Right ventricle myocardium inferior (tissue), 1 donor: ENCODE data around the gene LRIT1. TPM values are rescaled to one million over a fixed set of nuclear protein-coding genes. Genes with fewer than 3 reads are reported as not detected.

ENCODE experiments used
- total RNA-seq: library from RNA; stranded (reverse); fragmentation: NEBNext Ultra II Directional; extraction: Animal tissue kit (Norgen Biotek cat#: 25700); gene quantifications from one replicate; pipeline ENCODE4 v1.2.1, GENCODE V29; 2021
- donor health status: DM: no; HTN: yes; CAD: no; lungs with severe emphysema.

LRIT1 gene
- total RNA-seq, 1 donor from 2014 or later: not detected

Other genes starting within 250 kb of the LRIT1 start
- gene GHITM, start 102.0 kb downstream of the LRIT1 start, total RNA-seq: 383 TPM
- gene GPR15LG, start 67.7 kb downstream of the LRIT1 start, total RNA-seq: not detected
- 0.65 TPM for gene CDHR1, start 47.0 kb downstream of the LRIT1 start, total RNA-seq
- gene LRIT2, start 16.0 kb downstream of the LRIT1 start, total RNA-seq: not detected
- gene RGR, start 3.5 kb upstream of the LRIT1 start, total RNA-seq: 1.9 TPM
- 163 TPM for gene CCSER2, start 87.0 kb upstream of the LRIT1 start, total RNA-seq